Epidermal melanocyte (primary cell): ENCODE results near the gene RYK.
"Not testable (repeated sequence)": the region's sequence is repeated elsewhere in the genome, so short reads cannot be mapped to it uniquely, and the experiment has no call there.

Experiments
- DNase-seq: peaks from one replicate; pipeline ENCODE4 v3.0.0; 2011; ENCODE audit warnings: low spot score; ENCODE audit not compliant: insufficient read length

The RYK gene

DNA sequence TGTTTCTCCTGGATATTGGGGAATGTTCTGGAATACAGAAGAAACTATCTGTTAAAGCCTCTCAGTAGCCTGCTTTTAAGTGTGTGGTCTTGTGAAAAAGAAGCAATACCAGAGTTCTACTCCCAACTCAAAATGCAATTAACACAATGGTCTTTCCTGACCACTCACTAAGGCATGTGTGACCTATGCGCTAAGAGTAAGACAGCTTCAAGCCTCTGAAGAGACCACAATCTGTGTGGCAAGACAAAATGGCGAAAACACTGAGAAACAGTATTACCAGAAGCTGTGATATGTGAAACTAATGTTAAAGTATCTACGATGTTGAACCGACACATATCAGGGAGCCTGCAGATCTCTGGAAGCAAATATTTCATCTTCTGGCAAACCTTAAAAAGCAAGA is 33.8 kb downstream of the RYK start:
- no peak for DNase-seq

GRCh38 chr3:134216191-134216764 is 34.4 kb downstream of the RYK start:
- no peak for DNase-seq

DNA sequence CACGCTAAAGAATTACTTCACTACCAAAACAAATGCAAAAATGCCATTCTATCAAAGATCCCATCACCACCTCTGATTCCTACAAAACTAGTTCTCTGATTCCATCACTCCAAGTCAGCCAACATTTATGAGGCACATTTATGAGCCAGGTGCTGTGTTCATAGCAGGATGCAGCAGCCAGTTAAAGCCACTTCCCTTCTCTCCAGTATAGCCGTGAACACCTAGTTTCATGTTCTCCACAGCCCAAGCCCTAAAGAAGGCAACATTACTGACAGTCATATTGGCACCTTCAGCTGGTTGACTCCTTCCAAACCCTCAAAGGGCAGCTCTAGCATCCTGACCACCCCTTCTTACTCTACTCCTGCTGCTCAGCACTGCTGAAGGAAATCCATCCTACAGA is 36.4 kb downstream of the RYK start:
- DNase-seq: no peak

- peak; percentile 69 for DNase-seq
Observed at GRCh38 chr3:134212967-134213665, 37.5 kb downstream of the RYK start.

- no peak for DNase-seq
Observed at GRCh38 chr3:134211797-134212196, 38.9 kb downstream of the RYK start.

GRCh38 chr3:134205451-134205850 is 45.2 kb downstream of the RYK start:
- DNase-seq: no peak

DNA sequence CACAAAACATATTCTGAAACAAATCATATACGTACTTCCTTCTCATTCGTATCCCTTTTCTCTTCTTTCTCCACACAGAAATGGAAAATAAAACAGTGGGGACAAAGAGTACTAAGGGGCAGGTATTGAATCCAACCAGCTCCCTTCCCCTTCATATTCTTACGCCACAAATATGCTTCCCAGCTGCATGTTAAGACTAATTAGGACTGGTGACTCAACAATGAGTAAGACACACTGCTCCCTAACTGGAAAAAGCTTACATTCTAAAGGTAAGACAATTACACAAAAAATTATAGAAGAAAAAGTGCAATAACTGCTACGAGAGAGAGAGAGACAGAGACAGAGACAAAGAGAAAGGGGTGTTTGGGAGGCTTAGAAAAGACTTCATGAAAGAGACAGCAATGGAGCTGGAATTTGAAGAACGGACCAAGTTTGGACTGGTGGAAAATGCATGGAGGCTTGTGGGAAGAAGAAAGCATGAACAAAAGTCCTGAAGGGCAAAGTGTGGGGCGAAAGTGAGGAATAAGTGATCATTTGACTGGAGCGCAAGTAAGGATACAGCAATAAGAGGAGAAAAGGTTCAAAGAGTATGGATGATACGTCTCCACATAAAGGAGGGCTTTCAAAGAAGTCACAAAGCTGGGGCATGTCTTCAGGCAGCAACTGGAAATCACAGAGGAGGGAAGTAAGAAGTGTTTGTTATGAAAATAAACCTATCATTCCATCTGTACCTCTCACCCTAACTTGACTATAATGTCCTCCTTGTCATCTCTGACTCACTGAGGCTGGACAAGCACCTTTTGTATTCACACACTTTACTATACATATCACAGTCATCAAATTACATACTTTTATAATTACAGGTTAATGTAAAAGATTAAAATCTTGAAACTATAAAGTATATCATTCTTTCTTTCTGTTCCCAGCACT is 49.2 kb downstream of the RYK start:
- no peak for DNase-seq

- not testable (repeated sequence) for DNase-seq
Observed at GRCh38 chr3:134199880-134200279, 50.8 kb downstream of the RYK start.

GRCh38 chr3:134199240-134199639 is 51.4 kb downstream of the RYK start:
- DNase-seq: no peak

DNA sequence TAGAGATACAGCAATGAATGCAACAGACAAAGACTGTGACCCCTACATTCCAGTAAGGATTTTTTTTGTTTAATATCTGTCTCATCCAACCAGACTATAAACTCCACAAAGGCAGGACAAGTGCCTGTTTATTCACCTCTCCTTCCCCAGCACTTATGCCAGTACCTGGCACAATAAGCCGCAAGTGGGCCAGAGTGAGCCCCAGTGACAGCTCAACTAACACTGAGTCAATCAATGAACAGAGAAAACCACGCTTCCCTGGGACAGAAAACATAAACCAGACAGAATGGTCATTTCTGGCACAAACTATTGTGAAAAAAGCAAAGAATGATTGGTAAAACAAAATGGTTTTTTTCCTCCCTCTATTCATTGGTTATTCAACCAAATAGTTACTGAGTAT is 52.2 kb downstream of the RYK start:
- no peak for DNase-seq

GRCh38 chr3:134197681-134198261 is 52.9 kb downstream of the RYK start:
- DNase-seq: peak; percentile 63

GRCh38 chr3:134194247-134194646 is 56.4 kb downstream of the RYK start:
- no peak for DNase-seq

GRCh38 chr3:134190250-134190649 is 60.4 kb downstream of the RYK start:
- DNase-seq: no peak

GRCh38 chr3:134189849-134190248 is 60.8 kb downstream of the RYK start:
- no peak for DNase-seq

DNA sequence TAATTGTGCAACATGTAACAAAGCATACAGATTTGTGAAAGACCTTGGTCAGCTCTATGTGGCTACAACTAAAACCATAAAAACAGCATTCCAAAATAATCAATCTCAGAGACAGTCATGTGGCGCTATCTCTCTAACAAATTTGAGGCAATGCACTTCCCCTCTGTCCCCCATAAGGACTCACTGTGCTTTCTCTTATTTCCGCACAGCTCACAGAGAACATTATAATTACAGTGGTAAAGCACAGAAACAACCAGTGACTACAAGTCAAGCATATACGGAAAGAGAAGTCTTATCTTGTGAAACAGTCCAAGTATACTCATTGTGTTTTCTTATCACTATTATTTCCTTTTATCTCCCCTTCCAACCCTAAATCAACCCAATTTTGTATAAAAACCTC is 64.3 kb downstream of the RYK start:
- no peak for DNase-seq

- DNase-seq: no peak
Observed at GRCh38 chr3:134180761-134181160, 69.9 kb downstream of the RYK start.

DNA sequence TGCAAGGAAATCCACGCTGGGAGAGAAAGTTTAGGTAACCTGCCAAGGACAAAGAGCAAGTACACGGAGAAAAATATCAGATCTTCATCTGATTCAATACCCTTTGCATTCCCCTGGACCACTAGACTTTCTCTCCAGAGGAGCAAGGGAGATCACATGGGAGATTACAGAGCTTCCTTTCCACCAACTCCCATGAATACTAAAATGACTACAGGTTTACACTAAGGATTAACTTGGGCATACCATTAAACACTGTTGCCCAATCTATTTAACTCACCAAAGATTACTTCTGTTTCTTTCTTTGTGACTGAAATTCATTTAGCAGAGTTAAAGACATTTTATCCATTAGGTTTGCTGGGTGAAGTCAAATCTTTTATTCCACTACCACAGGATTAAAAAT is 71.2 kb downstream of the RYK start:
- DNase-seq: no peak

DNA sequence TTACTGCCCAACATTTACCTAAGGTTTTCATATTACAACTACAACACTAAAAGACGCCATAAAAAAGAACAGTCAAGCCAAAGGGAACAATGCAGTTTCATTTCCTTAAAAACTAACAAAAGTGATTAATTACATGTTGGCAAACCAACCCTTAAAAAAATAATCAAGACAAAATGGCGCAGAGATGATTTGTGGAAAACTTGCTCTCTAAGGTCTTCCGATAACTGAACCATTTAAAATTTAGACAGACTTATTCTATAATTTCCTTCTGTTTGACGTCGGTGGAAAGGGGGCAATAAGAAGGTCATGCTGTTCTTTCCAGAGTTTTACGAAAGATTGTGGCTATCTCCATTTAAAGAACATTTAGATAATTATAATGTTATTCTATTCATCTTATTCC is 87.6 kb downstream of the RYK start:
- DNase-seq: no peak

GRCh38 chr3:134161898-134162615 is 88.6 kb downstream of the RYK start:
- DNase-seq: no peak

DNA sequence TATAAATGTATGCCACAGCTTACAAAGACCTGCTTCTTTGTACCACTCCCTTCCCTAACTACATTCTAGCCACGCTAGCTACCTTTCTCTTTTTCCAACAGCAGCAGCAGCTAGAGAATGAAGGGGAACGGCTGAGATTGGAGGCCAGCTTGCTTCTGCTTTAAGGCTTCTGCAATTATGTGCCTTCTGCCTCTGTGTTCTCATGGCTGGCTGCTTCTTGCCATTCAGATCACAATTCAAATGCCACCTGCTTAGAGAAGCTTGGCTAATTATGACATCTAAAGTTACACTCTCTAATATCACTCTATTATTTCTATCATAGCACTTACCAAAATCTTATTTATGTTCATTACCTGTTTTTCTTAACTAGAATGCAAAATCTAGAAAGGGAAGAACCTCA is 95.2 kb downstream of the RYK start:
- DNase-seq: no peak

GRCh38 chr3:134153761-134154160 is 96.9 kb downstream of the RYK start:
- no peak for DNase-seq
